DMS79 (cell line): ENCODE data around the gene ANKRD11.
"Not testable (repeated sequence)": the region's sequence is repeated elsewhere in the genome, so short reads cannot be mapped to it uniquely, and the experiment has no call there.

Experiments
- DNase-seq: peaks from one replicate; lab custom pipeline; 2025; lab: John Stamatoyannopoulos, UW

The ANKRD11 gene

GRCh38 chr16:89280546-89281188 lies 209.7 kb downstream of the ANKRD11 start:
- no peak for DNase-seq

- no peak for DNase-seq
Observed at GRCh38 chr16:89279666-89280481, 210.5 kb downstream of the ANKRD11 start.

- no peak for DNase-seq
Observed at GRCh38 chr16:89278441-89279240, 211.7 kb downstream of the ANKRD11 start.

GRCh38 chr16:89277641-89278341 lies 212.6 kb downstream of the ANKRD11 start:
- DNase-seq = no peak

- DNase-seq = no peak
Observed at GRCh38 chr16:89277049-89277448, 213.3 kb downstream of the ANKRD11 start.

GRCh38 chr16:89275837-89276720 lies 214.3 kb downstream of the ANKRD11 start:
- DNase-seq = no peak

GRCh38 chr16:89275284-89275584 lies 215.1 kb downstream of the ANKRD11 start:
- no peak for DNase-seq

GRCh38 chr16:89274561-89275283 lies 215.6 kb downstream of the ANKRD11 start:
- no peak for DNase-seq

- no peak for DNase-seq
Observed at GRCh38 chr16:89273741-89274472, 216.5 kb downstream of the ANKRD11 start.

- no peak for DNase-seq
Observed at GRCh38 chr16:89272631-89273030, 217.7 kb downstream of the ANKRD11 start.

GRCh38 chr16:89270666-89271345 lies 219.6 kb downstream of the ANKRD11 start:
- DNase-seq = no peak

GRCh38 chr16:89269805-89270665 lies 220.3 kb downstream of the ANKRD11 start:
- DNase-seq = no peak

- no peak for DNase-seq
Observed at GRCh38 chr16:89268987-89269735, 221.2 kb downstream of the ANKRD11 start.

- DNase-seq = no peak
Observed at GRCh38 chr16:89268585-89268984, 221.8 kb downstream of the ANKRD11 start.

GRCh38 chr16:89267746-89268145 lies 222.6 kb downstream of the ANKRD11 start:
- not testable (repeated sequence) for DNase-seq

- no peak for DNase-seq
Observed at GRCh38 chr16:89266521-89267134, 223.7 kb downstream of the ANKRD11 start.

GRCh38 chr16:89265647-89266046 lies 224.7 kb downstream of the ANKRD11 start:
- no peak for DNase-seq
